ENCODE results near the gene NTM.

- TF ChIP-seq POLR2A (IDR thresholded peaks at IDR 0.05; ENCODE audit: low read depth, low read length) (no peak), POLR2AphosphoS5 (IDR thresholded peaks at IDR 0.05; ENCODE audit: low read depth, low read length) (no peak), TAF1 (IDR thresholded peaks at IDR 0.05; ENCODE audit: borderline replicate concordance, low read depth, low read length) (no peak)
Observed at GRCh38 chr11:131978351-131978750, 607.9 kb downstream of the NTM start.

Measured in GM12892 (cell line).